ENCODE data around the gene PTGER3.

The PTGER3 gene

DNA sequence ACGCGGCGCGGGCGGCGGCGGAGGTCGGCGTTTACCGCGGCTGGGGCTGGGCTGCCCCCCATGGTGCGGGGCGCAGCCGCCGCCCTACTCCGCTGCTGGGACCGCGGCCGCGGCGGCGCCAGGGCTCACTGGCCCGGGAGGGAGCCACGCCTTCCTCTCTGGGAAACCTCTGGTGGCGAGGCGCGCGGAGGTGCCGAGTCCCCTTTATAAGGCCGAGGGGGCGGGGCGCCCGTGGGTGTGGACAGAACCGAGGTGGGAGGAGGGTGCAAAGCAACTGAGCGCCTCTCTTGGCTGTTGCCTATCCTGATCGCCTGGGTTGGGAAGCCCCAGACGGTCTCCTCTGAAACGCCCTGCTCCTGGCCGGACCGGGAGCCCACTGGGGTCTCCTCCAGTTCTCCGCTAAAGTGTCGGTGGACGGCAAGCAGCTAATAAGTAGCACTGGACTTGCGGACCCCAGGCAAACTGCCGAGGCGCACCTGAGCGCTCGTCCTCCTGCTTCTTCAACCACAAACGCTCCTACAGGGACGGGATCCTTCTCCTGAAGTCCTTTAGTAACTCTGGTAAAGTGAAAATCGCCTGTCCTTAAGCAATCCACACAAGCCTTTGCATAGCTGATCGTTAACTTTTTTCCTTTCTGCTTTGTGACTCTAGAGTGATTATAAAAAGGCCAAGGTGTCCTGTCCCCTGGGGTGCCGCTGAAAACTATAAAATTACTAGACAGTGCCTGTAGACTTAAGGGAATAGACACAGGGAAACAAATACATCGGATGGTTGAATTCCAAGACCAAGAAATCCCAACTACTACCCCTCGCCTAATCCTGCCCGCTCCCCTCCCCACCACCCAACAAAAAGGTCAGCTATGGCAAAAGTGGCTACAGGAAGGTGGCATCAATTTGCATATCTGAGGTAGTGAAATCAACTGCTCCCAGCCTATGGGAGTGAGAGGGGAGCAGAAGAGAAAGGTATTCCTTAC lies at the start of gene PTGER3:
TSS of gene PTGER3 (minus strand) at position 182 of the 973 bp plus-strand sequence. CDS start 239 bp downstream, outside the sequence.
- TF ChIP-seq FOXK2 (IDR thresholded peaks at IDR 0.05), result no peak
- DNase-seq (ENCODE audit: extremely low spot score), result peak; percentile 66
- CTCF ChIA-PET, result interaction anchor here (0.6 kb wide), 1 partner anchor 15 kb away, joined by 3 read pairs; no protein-coding TSS in a partner anchor
- POLR2A ChIA-PET, result no interaction called here

- TF ChIP-seq SP1 (IDR thresholded peaks at IDR 0.05), result no peak
- TF ChIP-seq SUZ12 (IDR thresholded peaks at IDR 0.05), result no peak
- TF ChIP-seq ELF4 (IDR thresholded peaks at IDR 0.05), result no peak
- no peak for TF ChIP-seq LEF1 (IDR thresholded peaks at IDR 0.05; ENCODE audit: borderline replicate concordance)
- no peak for TF ChIP-seq PKNOX1 (IDR thresholded peaks at IDR 0.05)
- no peak for TF ChIP-seq FOXK2 (IDR thresholded peaks at IDR 0.05)
- no peak for TF ChIP-seq ZNF384 (IDR thresholded peaks at IDR 0.05)
- DNase-seq (ENCODE audit: extremely low spot score), result no peak
- ChIA-PET POLR2A (no interaction called here), CTCF (no interaction called here)
Observed at GRCh38 chr1:71094913-71095312, 47.3 kb upstream of the PTGER3 start.

- no peak for TF ChIP-seq CTBP1 (IDR thresholded peaks at IDR 0.05; ENCODE audit: borderline replicate concordance)
- TF ChIP-seq NFRKB (IDR thresholded peaks at IDR 0.05), result no peak
- no peak for TF ChIP-seq ELF4 (IDR thresholded peaks at IDR 0.05)
- TF ChIP-seq PKNOX1 (IDR thresholded peaks at IDR 0.05), result no peak
- no peak for TF ChIP-seq FOXM1 (IDR thresholded peaks at IDR 0.05; ENCODE audit: borderline replicate concordance)
- TF ChIP-seq TARDBP (IDR thresholded peaks at IDR 0.05), result no peak
- no peak for TF ChIP-seq ARNT (IDR thresholded peaks at IDR 0.05)
- TF ChIP-seq FOXK2 (IDR thresholded peaks at IDR 0.05), result no peak
- no peak for TF ChIP-seq SUZ12 (IDR thresholded peaks at IDR 0.05)
- no peak for TF ChIP-seq LEF1 (IDR thresholded peaks at IDR 0.05; ENCODE audit: borderline replicate concordance)
- no peak for TF ChIP-seq L3MBTL2 (conservative IDR thresholded peaks at IDR 0.05)
- no peak for TF ChIP-seq SP1 (IDR thresholded peaks at IDR 0.05)
- TF ChIP-seq ZNF384 (IDR thresholded peaks at IDR 0.05), result no peak
- TF ChIP-seq BHLHE40 (IDR thresholded peaks at IDR 0.05; ENCODE audit: borderline replicate concordance), result no peak
- TF ChIP-seq HDGF (IDR thresholded peaks at IDR 0.05; ENCODE audit: borderline replicate concordance), result no peak
- no peak for TF ChIP-seq FOXA1 (IDR thresholded peaks at IDR 0.05)
- ChIA-PET POLR2A (no interaction called here), CTCF (no interaction called here)
- DNase-seq (ENCODE audit: extremely low spot score), result peak; percentile 25
Observed at GRCh38 chr1:71093938-71094337, 46.3 kb upstream of the PTGER3 start.

DNA sequence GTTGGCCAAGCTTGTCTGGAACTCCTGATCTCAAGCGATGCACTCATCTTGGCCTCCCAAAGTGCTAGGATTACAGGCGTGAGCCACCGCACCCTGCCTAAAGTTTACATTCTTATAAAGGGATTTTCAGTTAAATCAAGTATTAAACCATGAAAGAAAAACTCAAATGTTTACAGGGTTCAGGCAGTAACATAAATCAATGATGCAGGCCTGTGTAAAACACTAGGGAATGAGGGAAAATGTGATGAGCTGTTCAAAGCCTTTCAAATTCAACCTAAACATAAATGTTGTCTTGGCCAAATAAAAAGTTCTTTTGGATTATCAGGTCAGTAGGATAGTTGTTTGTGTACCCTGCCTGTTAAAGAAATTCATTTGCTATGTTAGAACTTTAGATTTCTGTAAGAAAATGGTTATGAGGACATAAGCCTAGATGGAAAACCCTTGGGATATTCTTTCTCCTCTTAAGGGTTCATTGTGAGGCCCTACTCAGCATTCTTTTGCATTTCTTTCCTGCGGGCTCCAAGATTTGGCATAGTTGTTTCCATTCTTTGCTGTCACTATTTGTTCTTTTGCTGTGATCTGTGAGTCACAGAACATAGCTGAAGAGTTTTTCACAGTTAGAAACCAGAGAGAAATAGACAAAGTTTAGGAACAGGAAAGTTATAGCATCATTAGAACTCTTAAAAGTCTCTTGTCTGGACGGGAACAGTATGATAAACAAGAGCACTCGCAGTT lies 42.1 kb upstream of the PTGER3 start:
- TF ChIP-seq L3MBTL2 (conservative IDR thresholded peaks at IDR 0.05) (no peak), FOXK2 (IDR thresholded peaks at IDR 0.05) (no peak), CTBP1 (IDR thresholded peaks at IDR 0.05; ENCODE audit: borderline replicate concordance) (no peak), TARDBP (IDR thresholded peaks at IDR 0.05) (no peak), FOXA1 (IDR thresholded peaks at IDR 0.05) (no peak), LEF1 (IDR thresholded peaks at IDR 0.05; ENCODE audit: borderline replicate concordance) (no peak), PKNOX1 (IDR thresholded peaks at IDR 0.05) (no peak), FOXM1 (IDR thresholded peaks at IDR 0.05; ENCODE audit: borderline replicate concordance) (no peak), ZNF384 (IDR thresholded peaks at IDR 0.05) (no peak), NFRKB (IDR thresholded peaks at IDR 0.05) (no peak), SP1 (IDR thresholded peaks at IDR 0.05) (no peak), BHLHE40 (IDR thresholded peaks at IDR 0.05; ENCODE audit: borderline replicate concordance) (no peak), SUZ12 (IDR thresholded peaks at IDR 0.05) (no peak), HDGF (IDR thresholded peaks at IDR 0.05; ENCODE audit: borderline replicate concordance) (no peak)
- ChIA-PET CTCF (no interaction called here), POLR2A (no interaction called here)
- no peak for DNase-seq (ENCODE audit: extremely low spot score)

- POLR2A ChIA-PET, result no interaction called here
- no peak for DNase-seq (ENCODE audit: extremely low spot score)
- CTCF ChIA-PET, result no interaction called here
- no peak for TF ChIP-seq FOXK2 (IDR thresholded peaks at IDR 0.05)
- no peak for TF ChIP-seq FOXA1 (IDR thresholded peaks at IDR 0.05)
- no peak for TF ChIP-seq PKNOX1 (IDR thresholded peaks at IDR 0.05)
- TF ChIP-seq FOXM1 (IDR thresholded peaks at IDR 0.05; ENCODE audit: borderline replicate concordance), result no peak
- no peak for TF ChIP-seq SUZ12 (IDR thresholded peaks at IDR 0.05)
- TF ChIP-seq ZNF384 (IDR thresholded peaks at IDR 0.05), result no peak
Observed at GRCh38 chr1:71088645-71089287, 41.1 kb upstream of the PTGER3 start.
